Cardiac fibroblast (primary cell): ENCODE data around the gene SYT6.

ENCODE experiments used
- DNase-seq, 2 donors: peaks; one replicate each; pipeline versions ENCODE4 v3.0.0 to v3.0.0-alpha.2; 2010; ENCODE audit warnings: low read depth in 2 of 2
- H3K4me3 ChIP-seq, 2 donors: replicated peaks in 1 of 2; 1 replicate in 1 of 2; 2 replicates in 1 of 2; pipeline ENCODE4 v1.5.1; 2011; ENCODE audit warnings: low read depth in 2 of 2, low read length in 2 of 2, mild to moderate bottlenecking in 2 of 2, moderate library complexity in 1 of 2
- TF ChIP-seq, protein P1 (sequence below): IDR thresholded peaks from one replicate; pipeline ENCODE4 v1.5.1; 2011; ENCODE audit warnings: low read depth, mild to moderate bottlenecking, low read length, inconsistent platforms

The SYT6 gene

DNA sequence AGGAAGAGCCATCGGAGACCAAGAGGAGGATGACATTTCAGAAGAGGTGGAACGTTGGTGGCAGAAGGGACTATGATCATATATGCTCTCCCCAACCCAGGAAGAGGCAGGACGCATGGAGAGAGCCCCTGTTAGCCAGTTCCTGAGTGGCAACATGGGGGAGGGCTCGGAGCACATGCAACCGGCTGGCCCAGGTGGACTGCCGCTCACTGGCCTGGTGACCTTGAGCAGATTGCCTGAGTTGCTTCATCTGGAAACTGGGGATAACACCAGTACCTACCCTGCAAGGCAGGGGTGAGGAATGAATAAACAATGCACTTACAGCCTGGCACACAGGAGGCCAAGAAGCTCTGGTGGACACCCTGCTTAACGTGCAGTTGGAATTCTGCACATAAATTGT, 29.0 kb downstream of the SYT6 start:
- no peak overlapping the region for H3K4me3 ChIP-seq
- TF ChIP-seq, protein P1, sequence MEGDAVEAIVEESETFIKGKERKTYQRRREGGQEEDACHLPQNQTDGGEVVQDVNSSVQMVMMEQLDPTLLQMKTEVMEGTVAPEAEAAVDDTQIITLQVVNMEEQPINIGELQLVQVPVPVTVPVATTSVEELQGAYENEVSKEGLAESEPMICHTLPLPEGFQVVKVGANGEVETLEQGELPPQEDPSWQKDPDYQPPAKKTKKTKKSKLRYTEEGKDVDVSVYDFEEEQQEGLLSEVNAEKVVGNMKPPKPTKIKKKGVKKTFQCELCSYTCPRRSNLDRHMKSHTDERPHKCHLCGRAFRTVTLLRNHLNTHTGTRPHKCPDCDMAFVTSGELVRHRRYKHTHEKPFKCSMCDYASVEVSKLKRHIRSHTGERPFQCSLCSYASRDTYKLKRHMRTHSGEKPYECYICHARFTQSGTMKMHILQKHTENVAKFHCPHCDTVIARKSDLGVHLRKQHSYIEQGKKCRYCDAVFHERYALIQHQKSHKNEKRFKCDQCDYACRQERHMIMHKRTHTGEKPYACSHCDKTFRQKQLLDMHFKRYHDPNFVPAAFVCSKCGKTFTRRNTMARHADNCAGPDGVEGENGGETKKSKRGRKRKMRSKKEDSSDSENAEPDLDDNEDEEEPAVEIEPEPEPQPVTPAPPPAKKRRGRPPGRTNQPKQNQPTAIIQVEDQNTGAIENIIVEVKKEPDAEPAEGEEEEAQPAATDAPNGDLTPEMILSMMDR = no peak
- no peak for DNase-seq

DNA sequence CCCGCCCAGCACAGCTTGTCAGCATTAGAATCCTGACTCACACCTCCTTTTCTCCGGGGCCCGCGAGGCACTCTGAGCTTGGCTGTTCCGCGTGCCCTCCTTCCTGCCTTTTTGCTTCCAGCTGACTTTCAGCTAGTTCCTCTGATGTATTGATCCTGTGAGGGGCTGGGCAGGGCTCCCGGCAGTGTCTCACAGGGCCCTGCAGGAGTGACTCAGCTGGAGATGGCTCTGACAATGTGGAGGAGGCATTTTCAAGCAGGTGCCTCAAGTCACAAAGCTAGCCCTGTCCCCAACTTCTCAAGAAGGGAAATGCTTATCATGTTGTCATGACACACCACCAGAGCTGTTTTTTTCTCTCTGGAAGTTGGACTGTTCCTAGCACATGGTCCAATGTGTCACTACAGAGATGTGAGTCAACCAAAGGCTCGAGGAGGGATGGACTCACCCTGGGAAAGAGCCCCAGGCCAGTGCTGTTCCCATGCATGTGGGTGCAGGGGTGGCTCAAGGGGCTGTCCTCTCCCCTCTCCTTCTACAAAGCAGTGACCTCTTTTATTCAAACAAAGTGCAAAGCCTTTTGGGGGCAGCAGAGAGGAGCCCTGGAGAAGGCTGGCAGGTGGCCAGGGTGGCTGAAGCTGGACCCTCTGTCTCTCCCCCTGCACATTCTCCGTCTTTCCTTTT, 30.6 kb downstream of the SYT6 start:
- no peak overlapping the region for H3K4me3 ChIP-seq
- TF ChIP-seq, protein P1 = no peak
- peak; percentile 3 to 9 for DNase-seq

DNA sequence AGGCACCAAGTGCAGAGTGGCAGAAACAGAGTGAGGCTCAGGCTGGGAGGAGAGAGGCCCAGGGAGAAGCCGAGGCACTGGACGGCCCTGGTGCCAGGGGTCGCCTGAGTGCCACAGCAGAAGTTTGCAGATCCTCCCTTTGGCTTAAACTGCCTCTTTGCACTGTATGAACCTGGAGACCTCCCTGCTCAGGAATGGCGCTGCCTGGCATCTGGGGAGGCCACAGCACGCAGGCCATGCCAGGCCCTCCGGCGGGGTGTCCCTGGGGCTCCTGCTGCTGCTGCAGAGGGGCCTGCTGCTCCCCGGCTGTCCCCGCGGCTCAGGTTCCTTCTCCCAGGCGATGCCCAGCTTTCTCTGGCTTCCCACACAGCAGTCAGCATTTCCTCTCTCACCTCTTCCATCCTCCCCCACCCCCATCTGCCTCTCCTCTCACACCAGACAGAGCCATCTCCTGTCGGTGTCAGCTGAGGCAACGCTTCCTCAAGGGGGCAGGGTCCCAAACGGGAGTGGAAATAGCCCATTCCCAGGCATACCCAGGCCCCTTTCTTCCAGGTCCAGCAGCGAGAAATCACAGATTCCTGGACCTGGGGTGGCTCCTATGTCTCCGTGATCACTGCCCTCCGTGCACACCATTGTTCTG, 35.2 kb downstream of the SYT6 start:
- DNase-seq = no peak
- TF ChIP-seq, protein P1 = no peak
- H3K4me3 ChIP-seq = no peak overlapping the region

DNA sequence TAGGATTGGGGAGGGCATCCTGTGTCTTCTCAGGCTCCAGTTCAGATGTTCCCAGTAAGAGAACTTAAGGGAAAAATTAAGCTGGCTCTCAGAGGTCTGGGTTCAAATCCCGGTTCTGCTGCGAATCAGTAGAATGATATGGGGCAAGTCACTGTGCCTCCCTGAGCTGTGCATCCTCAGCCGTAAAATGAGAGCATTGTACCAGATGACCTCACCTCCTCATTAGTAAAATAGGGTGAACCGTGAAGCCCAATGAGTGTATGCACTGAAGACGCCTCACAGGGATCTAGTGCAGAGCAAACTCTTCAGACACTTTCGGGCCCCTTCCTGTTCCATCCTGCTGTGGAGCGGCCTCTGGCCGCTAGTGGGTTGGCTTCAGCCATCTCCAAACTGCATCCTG, 36.0 kb downstream of the SYT6 start:
- TF ChIP-seq, protein P1 = no peak
- no peak overlapping the region for H3K4me3 ChIP-seq
- DNase-seq = no peak

DNA sequence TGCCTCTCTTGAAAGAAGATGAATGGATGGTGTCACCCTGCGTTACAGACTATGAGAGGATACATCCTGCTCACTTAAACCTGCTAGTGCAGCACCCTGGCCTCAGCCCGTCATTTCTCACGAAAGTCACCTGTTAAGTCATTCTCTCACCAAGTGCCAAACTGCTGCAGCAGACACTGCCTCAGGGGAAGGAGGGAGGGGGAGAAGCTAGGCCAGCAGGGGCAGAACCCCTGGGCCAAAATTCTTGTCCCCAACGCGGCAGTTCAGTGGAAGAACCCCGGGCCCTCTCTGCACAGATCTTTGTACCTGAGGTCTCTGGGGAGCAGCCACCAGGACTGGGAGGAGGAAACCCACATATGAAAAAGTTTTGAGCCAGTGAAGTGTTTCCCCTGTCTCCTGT, 37.6 kb downstream of the SYT6 start:
- DNase-seq = no peak
- no peak overlapping the region for H3K4me3 ChIP-seq
- TF ChIP-seq, protein P1 = no peak

DNA sequence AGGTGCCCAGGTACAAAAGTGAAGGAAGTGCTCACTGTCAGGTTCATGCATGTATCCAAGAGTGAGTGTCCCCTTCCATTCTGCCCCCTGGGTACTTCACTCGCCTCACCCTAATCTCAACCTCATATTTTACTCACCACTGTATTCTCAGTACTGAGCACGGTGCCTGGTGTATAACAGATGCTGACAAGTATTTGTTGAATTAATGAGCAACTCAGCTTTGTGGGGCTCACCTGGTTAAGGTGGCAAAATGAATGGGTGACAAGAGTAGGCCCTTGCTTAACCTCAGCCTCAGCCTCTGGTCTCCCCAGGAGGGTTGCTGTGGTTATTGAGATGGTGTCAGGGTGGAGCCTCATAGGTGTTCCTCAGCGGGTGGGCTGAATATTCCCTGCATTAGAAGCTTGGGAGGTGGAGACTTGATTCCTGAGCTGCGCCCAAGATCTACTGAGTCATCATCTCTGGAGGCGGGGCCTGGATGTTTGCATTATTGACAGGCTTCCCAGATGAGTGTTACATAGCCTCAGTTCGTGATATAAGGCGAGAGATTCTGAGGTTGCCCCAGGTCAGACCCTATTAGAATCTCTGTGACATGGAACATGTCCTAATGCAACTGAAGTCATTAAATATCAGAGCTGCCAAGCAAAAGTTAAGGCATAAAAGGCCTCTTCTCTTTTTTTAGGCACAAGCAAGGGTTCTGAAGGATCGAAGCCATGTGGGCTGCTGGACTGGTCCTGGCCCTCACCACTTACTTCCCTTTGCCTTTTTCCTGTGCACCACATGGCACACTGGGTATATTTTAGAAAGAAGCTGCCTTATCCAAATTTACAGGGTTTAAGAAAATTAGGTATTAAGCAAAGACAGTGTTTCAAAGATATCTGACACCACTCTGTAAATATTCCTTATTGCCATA, 39.2 kb downstream of the SYT6 start:
- H3K4me3 ChIP-seq = no peak overlapping the region
- TF ChIP-seq, protein P1 = no peak
- DNase-seq = no peak
